ENCODE data around the gene MICB.
A peak's percentile ranks its signal among the peaks of the same experiment; 100 is the strongest.

GRCh38 chr6:31528307-31528777, 30.4 kb downstream of the MICB start:
- peak; percentile 51; the same call in 1 of the 2 replicates for TF ChIP-seq POLR2AphosphoS5 (IDR thresholded peaks at IDR 0.05; ENCODE audit: borderline replicate concordance, low read depth, low read length)
- no peak for TF ChIP-seq EZH2 (IDR thresholded peaks at IDR 0.05)
